Ascending aorta (tissue), 2 donors: ENCODE data around the gene BCL2L12. TPM values are rescaled to one million over a fixed set of nuclear protein-coding genes. Genes with fewer than 3 reads are reported as not detected.

Experiments
- DNase-seq, 2 donors: peaks; one replicate each; pipeline ENCODE4 v3.0.0-alpha.2; 2019; ENCODE audit warnings: low spot score in 2 of 2
- H3K27ac ChIP-seq, 2 donors: fragments of 200-600 bp; sonication (generic); one replicate each; pipeline ENCODE4 v1.5.1; 2016 to 2017; ENCODE audit warnings: mild to moderate bottlenecking in 1 of 2
- H3K27me3 ChIP-seq: fragments of 200-600 bp; sonication (generic); one replicate; pipeline ENCODE4 v1.5.1; 2017
- H3K36me3 ChIP-seq, 2 donors: fragments of 200-600 bp; sonication (generic); one replicate each; pipeline ENCODE4 v1.5.1; 2016
- H3K4me1 ChIP-seq, 2 donors: fragments of 200-600 bp; sonication (generic); one replicate each; pipeline ENCODE4 v1.5.1; 2016 to 2017; ENCODE audit warnings: mild to moderate bottlenecking in 1 of 2
- H3K4me3 ChIP-seq, 2 donors: fragments of 200-600 bp; sonication (generic); one replicate each; pipeline ENCODE4 v1.5.1; 2016 to 2017; ENCODE audit warnings: mild to moderate bottlenecking in 1 of 2
- H3K9me3 ChIP-seq, 2 donors: fragments of 200-600 bp; sonication (generic); one replicate each; pipeline ENCODE4 v1.5.1; 2016
- intact Hi-C: fragments of 100-400 bp; cut with DNase I; formaldehyde crosslinking; loops from one replicate; pipeline ENCODE4 v1.15.1; 2023
- total RNA-seq: library from RNA; depleted of rRNA; stranded (reverse); fragments of >200 nt; gene quantifications from one replicate; pipeline ENCODE4 v1.1.0, GENCODE V29; 2016
- TF ChIP-seq, protein P1 (sequence below), 3 experiments: fragments of 200-600 bp in 2 of 3; fragments of 450-650 bp in 1 of 3; sonication (generic) in 2 of 3; IDR thresholded peaks; one replicate each; pipeline ENCODE4 v1.5.1; 2016 to 2019; ENCODE audit warnings: antibody characterized with exemption in 3 of 3, mild to moderate bottlenecking in 1 of 3, moderate library complexity in 1 of 3

Gene BCL2L12
- total RNA-seq, 1 donor from 2014 or later, result 0.64 TPM

- TF ChIP-seq, protein P1, sequence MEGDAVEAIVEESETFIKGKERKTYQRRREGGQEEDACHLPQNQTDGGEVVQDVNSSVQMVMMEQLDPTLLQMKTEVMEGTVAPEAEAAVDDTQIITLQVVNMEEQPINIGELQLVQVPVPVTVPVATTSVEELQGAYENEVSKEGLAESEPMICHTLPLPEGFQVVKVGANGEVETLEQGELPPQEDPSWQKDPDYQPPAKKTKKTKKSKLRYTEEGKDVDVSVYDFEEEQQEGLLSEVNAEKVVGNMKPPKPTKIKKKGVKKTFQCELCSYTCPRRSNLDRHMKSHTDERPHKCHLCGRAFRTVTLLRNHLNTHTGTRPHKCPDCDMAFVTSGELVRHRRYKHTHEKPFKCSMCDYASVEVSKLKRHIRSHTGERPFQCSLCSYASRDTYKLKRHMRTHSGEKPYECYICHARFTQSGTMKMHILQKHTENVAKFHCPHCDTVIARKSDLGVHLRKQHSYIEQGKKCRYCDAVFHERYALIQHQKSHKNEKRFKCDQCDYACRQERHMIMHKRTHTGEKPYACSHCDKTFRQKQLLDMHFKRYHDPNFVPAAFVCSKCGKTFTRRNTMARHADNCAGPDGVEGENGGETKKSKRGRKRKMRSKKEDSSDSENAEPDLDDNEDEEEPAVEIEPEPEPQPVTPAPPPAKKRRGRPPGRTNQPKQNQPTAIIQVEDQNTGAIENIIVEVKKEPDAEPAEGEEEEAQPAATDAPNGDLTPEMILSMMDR (IDR thresholded peaks at IDR 0.05), result peak; percentile 74 to 94 (median 91)
- Histone ChIP-seq H3K27ac (peak overlapping the region; percentile 17 to 54), H3K4me1 (peaks cover 0 to 8% of the 10 kb centered on the region in 2 donors), H3K36me3 (no peaks in the 10 kb centered on the region), H3K4me3 (peak overlapping the region in 1 of 2 donors; percentile 27), H3K27me3 (no peaks in the 10 kb centered on the region), H3K9me3 (no peaks in the 10 kb centered on the region)
- DNase-seq, result peak in 1 of 2 donors; percentile 87
- intact Hi-C loops, result loop anchor here (10.0 kb wide), 1 partner anchor 1038 kb away; the partner anchor contains the start of gene DBP
These were observed 6.6 kb downstream of the BCL2L12 start for GRCh38 chr19:49672131-49672919.

DNA sequence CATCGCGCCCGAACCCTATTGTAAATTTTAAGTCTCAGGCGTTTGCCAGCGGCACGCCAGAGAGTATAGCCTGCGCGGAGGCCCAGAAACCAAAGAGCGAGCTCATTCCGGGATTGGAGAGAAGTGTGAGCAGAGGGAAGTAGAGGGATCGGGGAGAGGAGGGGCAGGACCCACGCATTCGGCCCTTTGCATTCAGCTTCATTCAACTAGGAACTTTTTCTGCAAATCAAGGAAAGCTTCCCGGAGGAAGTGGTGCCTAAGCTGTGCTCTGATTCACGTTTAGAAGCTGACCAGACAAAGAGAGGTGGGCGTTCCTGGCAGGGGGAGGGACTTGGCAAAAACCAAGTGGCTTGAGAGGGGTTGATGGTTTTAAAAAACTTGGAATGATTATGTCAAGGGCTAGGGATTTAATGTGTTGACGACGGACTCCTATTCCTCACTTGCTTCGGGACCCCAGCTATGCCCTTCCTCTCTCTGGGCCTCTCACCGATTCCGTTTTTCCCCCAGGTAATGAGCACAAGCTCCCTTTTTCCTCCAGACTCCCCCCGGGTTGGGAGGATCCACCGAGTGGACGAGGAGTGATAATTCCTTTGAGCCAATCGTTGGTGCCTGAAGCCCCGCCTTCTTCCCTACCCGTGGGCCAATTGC is 10.5 kb downstream of the BCL2L12 start:
- peak overlapping the region; percentile 51 for H3K4me3 ChIP-seq
- peaks cover 0 to 27% of the 10 kb centered on the region in 2 donors for H3K4me1 ChIP-seq
- H3K36me3 ChIP-seq, result peaks cover 0 to 4% of the 10 kb centered on the region in 2 donors
- H3K27me3 ChIP-seq, result no peaks in the 10 kb centered on the region
- no peaks in the 10 kb centered on the region for H3K9me3 ChIP-seq
- intact Hi-C loops, result loop anchor here (1.0 to 10.0 kb wide), 10 partner anchors 11 to 1041 kb away; partner anchors contain the start of genes ALDH16A1, BCL2L12, DBP and DKKL1
- peak overlapping the region; percentile 84 to 94 for H3K27ac ChIP-seq
- TF ChIP-seq, protein P1 (IDR thresholded peaks at IDR 0.05), result no peak
- peak in 1 of 2 donors; percentile 89 for DNase-seq

DNA sequence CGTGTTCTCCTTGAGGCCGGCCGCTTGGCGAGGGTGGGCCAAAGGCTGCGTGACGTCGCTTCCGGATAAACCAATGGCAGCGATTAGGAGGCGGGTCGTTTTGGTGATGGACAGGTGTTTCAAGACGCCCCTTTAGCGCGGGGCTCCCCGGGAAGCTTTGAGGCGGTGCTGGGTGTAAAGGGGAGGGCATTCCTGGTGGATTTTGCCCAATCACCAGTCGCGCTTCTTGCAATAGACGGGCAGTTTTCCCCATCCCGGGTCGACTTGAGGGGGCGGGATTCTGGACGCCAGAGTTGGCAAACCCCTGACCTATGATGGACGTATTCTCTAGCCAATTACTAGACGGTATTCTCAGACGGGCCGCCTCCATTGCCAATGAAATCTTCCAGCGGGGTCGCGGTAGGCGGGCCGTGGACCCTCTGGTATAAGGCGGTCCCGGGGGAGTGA is 11.1 kb downstream of the BCL2L12 start:
- Histone ChIP-seq H3K9me3 (no peaks in the 10 kb centered on the region), H3K36me3 (peaks cover 3 to 10% of the 10 kb centered on the region in 2 donors), H3K4me3 (peak overlapping the region; percentile 95 to 97), H3K4me1 (peaks cover 0 to 27% of the 10 kb centered on the region in 2 donors), H3K27me3 (no peaks in the 10 kb centered on the region), H3K27ac (peak overlapping the region; percentile 93 to 94)
- DNase-seq, result peak; percentile 100
- intact Hi-C loops, result loop anchor here (1.0 to 10.0 kb wide), 11 partner anchors 12 to 1042 kb away; partner anchors contain the start of genes ALDH16A1, BCL2L12, DBP and DKKL1
- TF ChIP-seq, protein P1 (IDR thresholded peaks at IDR 0.05), result no peak

- DNase-seq, result no peak
- H3K27ac ChIP-seq, result peak within 1 kb of the TSS; percentile 93 to 94
- peak within 1 kb of the TSS; percentile 95 to 97 for H3K4me3 ChIP-seq
- peaks cover 8 to 15% of the 10 kb centered on the region in 2 donors for H3K36me3 ChIP-seq
- intact Hi-C loops, result loop anchor here (1.0 to 10.0 kb wide), 9 partner anchors 37 to 1043 kb away; partner anchors contain the start of genes ALDH16A1, DBP, DKKL1 and MED25
- no peaks in the 10 kb centered on the region for H3K27me3 ChIP-seq
- no peaks in the 10 kb centered on the region for H3K9me3 ChIP-seq
- peaks cover 0 to 23% of the 10 kb centered on the region in 2 donors for H3K4me1 ChIP-seq
- TF ChIP-seq, protein P1 (IDR thresholded peaks at IDR 0.05), result no peak
These were observed 11.6 kb downstream of the BCL2L12 start, which contains the start of gene PRMT1 for GRCh38 chr19:49677231-49677900. Gene PRMT1, plus strand, starts transcription at chr19:49677271. Its CDS starts 10 bp downstream, at chr19:49677281.
